GM19193 (cell line): ENCODE measurements around the gene ISCU.

Experiments
- POLR2A ChIP-seq: IDR thresholded peaks from 4 replicates; pipeline ENCODE4 v1.6.1; 2011; ENCODE audit not compliant: insufficient read depth, insufficient read length; ENCODE audit errors: extremely low read depth

ISCU gene

GRCh38 chr12:108592033-108592909, 29.9 kb downstream of the ISCU start:
- no peak for TF ChIP-seq POLR2A

GRCh38 chr12:108594323-108594903, 32.0 kb downstream of the ISCU start:
- no peak for TF ChIP-seq POLR2A

DNA sequence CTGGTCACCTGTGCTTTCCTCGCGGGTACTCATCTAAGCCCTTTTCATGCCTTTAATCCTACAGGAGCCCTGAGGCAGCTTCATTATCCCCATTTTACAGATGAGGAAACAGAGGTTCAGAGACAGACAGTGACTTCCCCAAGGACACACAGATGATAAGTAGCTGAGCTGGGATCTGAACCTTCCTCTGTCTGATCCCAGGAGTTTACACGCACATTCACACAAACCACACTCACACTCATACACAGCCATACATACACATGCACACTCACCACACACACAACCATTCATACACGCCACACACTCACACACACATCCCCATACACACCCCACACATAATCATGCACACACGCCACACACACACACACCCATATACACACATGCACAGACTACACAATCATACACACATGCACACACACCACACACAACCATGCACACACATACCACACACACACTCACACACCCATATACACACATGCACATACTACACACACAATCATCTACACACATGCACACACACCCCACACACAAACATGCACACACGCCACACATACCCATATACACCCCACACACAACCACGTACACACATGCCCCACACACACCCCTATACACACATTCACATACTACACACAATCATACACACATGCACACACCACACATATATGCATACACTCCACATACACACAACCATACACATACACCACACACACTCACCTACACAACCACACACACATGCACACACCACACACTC, 32.7 kb downstream of the ISCU start:
- no peak for TF ChIP-seq POLR2A

DNA sequence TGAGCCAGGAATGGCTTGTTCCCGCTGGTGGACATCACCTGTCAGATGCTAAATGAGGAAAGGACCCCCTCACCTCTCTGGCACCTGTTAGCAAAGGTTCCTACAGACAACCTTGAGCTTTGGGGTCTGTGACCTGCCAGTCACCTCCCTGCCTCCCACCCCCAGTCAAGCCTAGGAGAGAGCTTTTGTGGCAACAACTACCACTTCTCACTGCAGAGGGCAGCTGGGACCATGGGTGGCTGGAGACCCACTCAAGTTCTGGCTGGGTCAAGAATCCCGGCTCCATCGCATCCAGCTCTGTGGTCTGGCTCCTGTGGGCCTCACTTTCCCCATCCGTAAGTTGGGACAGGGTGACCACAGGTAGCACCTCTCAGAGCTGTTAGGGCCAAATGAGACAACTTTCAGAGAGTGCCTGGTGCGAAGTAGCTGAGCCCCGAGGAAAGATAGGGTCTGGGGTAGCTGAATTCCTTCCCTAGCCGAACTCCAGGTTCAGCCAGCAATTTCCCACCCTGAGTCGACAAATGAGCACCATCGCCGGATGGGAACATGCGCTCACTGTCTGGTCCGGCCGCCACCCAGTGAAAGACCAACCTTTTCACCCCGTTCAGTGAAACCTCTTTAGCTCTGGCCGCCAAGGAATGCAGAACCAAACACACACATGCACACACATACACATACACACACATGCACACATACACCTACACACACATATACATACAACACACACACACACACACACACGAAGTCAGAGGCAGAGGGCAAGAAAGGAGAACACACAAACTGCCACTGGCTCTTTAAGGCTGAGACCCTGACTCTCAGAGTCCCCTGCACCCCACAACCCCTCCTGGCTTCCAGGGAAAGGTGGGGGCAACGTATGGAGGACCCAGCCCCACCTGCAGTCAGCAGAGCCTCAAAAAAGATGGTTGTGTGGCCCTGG, 33.6 kb downstream of the ISCU start:
- TF ChIP-seq POLR2A: no peak

GRCh38 chr12:108596854-108597558, 34.6 kb downstream of the ISCU start:
- no peak for TF ChIP-seq POLR2A

GRCh38 chr12:108597559-108598471, 35.4 kb downstream of the ISCU start, which contains the start of gene TMEM119:
TSS of gene TMEM119 (minus strand) at chr12:108598084. CDS start at chr12:108592383, 5,701 bp downstream.
- no peak for TF ChIP-seq POLR2A

- no peak for TF ChIP-seq POLR2A
Observed at GRCh38 chr12:108598553-108599250, 36.3 kb downstream of the ISCU start.

DNA sequence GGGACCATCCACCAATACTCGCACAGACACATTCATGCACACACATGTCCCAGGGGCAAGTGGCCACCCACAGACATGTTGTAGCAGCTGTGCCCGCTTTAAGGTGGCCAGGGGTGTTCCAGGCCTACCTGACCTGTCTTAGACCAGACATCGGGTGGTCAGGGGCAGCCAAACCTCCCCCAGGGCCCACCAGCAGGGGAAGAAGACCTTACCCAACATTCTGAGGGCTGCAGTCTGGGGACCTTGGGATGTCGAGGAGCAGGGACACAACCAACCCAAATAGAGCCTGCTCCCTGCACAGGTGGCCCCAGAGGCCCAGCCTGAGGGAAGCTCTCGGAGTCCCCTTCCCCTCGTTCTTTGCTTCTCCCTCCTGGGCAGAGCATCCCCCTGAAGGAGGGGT, 37.1 kb downstream of the ISCU start:
- TF ChIP-seq POLR2A: no peak

GRCh38 chr12:108599948-108600701, 37.7 kb downstream of the ISCU start:
- TF ChIP-seq POLR2A: no peak

DNA sequence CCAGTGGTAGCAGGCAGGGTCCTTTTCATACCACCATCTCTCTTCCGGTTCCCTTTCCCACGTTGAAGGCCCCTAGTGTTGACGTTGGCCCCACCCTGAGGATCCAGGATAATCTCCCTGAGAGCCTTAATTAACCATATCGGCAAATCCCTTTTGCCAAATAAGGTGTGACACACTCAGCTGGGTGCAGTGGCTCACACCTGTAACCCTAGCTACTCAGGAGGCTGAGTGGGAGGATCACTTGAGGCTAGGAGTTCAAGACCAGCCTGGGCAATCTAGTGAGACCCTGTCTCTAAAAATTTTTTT, 38.3 kb downstream of the ISCU start:
- TF ChIP-seq POLR2A: no peak

GRCh38 chr12:108602209-108602705, 39.9 kb downstream of the ISCU start:
- no peak for TF ChIP-seq POLR2A
